SKM-1 treated with dmso at 0.1 percent for 144 hours (cell line): ENCODE results near the gene LGALS7B.
"Not testable (repeated sequence)": the region's sequence is repeated elsewhere in the genome, so short reads cannot be mapped to it uniquely, and the experiment has no call there.

Experiments
- DNase-seq: peaks from one replicate; lab custom pipeline; 2025; ENCODE audit not compliant: unreplicated experiment; lab: John Stamatoyannopoulos, UW

LGALS7B gene

DNA sequence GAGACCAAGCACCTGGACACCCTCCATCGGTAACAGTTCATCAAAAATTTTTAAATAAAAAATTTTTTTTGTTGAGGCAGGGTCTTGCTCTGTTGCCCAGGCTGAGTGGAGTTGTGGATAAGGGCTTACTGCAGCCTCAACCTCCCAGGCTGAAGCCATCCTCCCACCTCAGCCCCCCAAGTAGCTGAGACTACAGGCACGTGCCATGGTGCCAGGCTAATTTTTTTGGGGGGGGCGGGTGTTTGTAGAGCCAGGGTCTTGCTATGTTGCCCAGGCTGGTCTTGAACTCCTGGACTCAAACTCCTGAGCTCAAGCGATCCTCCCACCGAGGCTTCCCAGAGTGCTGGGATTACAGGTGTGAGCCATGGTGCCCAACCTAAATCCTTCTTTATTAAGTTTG, 4.7 kb downstream of the LGALS7B start:
- DNase-seq: no peak

DNA sequence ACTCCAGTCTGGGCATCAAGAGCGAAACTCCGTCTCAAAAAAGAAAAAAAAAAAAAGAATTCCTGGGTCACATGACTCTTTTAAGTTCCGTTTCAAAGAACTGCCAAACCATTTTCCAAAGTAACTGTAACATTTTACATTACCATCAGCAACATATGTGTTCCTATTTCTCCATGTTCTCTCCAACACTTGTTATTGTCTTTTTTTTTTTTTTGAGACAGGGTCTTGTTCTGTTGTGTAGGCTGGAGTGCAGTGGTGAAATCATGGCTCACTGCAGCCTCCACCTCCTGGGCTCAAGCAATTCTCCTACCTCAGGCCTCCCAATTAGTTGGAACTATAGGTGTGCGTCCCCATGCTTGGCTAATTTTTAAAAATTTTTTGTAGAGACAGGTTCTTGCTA, 6.5 kb downstream of the LGALS7B start:
- DNase-seq: no peak

DNA sequence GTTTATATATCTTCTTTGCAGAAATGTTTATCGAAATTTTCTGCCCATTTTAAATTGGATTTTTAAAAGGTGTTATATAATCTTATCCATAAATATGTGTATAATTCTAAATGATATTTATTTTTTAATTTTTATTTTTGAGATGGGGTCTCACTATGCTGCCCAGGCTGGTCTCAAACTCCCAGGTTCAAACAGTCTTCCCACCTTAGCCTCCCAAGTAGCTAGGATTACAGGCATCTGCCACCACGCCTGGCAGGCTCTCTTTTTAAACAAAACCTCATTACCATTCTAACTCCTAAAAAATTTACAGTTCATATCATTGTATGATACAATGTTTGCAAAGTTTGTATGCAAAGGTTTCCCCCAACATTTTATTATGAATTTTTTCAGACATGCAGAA, 7.2 kb downstream of the LGALS7B start:
- no peak for DNase-seq

DNA sequence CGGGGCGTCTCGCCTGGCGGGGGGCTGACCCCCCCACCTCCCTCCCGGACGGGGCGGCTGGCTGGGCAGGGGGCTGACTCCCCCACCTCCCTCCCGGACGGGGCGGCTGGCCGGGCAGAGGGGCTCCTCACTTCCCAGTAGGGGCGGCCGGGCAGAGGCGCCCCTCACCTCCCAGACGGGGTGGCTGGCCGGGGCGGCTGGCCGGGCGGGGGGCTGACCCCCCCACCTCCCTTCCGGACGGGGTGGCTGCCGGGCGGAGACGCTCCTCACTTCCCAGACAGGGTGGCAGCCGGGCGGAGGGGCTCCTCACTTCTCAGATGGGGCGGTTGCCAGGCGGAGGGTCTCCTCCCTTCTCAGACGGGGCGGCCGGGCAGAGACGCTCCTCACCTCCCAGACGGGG, 8.8 kb downstream of the LGALS7B start:
- DNase-seq: not testable (repeated sequence)

DNA sequence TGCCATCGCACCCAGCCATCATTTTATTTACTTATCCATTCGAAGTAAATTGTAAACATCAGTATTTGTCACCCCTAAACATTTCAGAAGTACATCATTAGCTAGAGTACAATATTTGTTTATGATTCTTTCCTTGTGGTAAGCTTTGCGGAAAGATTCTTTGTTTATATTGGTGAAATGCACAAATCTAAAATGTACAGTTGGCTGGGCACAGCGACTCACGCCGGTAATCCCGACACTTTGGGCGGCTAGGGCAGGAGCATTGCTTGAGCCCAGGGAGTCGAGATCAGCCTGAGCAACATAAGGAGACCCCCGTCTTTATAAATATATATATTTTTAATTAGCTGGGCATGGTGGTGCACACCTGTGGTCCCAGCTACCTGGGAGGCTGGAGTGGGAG, 10.1 kb downstream of the LGALS7B start:
- DNase-seq: no peak

DNA sequence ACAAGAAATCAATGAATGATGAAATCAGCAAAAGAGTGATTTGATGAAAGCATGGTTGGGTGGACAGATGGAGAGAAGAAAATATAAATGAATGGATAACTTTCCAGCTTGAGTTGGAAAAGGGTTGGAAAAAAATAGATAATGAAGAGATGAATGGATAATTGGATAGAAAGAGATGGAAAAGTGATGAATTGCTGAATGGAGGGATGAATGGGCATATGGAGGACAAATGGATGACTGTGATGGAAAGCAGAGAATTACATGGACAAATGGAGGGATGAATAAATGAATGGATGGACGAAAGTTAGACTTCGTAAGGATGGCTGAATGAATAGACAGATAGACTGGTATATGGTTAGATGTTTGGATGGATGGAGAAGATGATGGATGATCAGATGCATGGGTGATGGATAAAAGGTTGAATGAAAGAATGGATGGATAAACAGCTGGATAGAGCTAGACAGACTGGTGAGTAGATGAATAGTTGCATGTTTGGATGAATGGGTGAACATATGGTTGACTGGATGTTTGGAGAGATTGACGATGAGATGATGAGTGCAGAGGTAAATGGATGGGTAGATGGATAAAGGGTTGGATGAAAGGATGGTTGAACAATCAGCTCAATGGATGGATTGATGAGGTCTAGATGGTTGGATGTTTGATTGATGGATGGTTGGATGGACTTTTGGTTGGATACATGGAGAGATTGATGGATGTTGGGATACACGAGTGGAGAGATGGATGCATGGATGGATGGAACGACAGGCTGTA, 11.8 kb downstream of the LGALS7B start:
- no peak for DNase-seq

DNA sequence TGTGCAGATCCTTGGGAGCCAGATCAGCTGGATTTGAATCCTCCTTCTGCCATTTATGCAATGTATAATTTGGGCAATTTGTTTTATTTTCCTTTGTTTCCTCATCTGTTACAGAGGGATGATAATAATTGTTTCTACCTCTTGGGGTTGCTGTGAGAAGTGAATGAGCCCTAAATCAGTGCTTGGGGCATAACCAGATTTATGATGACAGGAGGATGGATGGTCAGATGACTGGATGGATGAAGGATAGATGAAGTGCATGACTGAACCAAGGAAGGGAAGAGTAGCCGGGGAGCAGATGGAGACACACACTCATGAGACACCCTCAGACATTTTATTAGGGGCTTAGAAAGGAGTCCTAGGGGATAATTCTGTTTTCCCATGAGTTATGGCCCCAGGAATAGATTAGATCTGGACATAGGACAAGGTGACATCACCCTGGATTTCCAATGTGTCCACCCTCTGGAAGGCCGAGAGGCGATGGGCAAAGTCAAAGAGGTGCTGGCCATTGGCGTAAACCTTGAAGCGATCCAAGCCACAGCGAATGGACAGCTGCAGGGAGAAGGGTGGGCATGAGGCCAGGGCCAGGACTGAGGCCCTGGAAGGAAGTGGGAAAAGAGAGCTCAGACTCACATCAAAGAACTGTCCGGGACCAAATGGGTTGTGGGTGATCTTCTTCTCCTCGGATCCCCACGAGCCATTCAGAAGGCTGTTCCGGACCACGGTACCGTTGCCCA, 12.5 kb downstream of the LGALS7B start:
- no peak for DNase-seq

DNA sequence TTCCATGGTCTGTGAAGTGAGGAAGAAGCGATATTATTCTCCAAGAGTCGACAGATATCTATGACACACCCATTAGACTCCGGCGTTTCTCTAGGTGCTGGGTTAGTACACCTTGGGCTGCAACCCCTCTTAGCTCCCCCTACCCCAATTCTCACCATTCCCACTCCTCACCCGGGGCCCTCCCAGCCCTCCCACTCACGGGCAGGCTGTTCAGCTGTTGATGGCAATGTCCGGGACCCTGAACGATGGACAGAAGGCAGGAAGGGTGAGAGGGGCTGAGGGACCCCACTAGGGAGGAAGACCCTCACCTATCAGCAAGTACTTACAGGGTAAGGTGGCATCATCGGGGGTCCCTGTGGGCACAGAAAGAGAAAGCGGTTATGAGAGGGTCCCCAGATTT, 14.5 kb downstream of the LGALS7B start:
- no peak for DNase-seq

DNA sequence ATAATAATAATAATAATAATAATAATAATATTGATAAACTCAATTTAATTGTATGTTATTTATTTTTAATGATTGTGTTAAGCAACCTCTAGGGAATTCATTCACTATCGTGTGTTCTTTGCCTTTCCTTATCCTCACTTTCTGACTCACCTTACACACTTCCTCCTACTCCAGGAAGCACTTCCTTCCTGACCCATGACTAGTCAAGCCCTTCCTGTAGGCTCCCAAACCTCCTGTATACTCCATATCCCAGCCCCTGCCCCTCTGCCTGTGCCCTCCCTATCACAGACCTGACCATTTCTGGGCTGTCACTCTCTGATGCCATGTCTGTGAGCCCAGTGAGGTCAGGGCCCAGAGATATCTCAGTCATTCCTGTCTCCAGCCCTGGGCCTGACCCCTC, 16.2 kb downstream of the LGALS7B start:
- DNase-seq: no peak

DNA sequence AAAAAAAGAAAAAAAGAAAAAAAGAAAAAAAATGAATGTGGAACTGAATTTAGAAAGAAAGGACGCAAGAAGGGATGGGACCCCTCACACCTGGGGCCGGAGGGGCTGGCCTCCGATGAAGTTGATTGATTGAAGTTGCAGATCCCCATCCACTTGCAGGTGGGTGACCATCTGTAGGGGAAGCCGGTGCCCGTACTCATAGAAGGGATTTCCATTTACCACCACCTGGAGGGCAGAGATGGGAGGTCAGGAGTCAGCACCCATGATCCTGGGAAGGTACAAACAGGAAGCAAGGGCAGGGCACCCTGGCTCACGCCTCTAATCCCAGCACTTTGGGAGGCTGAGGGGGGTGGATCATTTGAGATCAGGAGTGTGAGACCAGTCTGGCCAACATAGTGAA, 17.4 kb downstream of the LGALS7B start:
- no peak for DNase-seq

DNA sequence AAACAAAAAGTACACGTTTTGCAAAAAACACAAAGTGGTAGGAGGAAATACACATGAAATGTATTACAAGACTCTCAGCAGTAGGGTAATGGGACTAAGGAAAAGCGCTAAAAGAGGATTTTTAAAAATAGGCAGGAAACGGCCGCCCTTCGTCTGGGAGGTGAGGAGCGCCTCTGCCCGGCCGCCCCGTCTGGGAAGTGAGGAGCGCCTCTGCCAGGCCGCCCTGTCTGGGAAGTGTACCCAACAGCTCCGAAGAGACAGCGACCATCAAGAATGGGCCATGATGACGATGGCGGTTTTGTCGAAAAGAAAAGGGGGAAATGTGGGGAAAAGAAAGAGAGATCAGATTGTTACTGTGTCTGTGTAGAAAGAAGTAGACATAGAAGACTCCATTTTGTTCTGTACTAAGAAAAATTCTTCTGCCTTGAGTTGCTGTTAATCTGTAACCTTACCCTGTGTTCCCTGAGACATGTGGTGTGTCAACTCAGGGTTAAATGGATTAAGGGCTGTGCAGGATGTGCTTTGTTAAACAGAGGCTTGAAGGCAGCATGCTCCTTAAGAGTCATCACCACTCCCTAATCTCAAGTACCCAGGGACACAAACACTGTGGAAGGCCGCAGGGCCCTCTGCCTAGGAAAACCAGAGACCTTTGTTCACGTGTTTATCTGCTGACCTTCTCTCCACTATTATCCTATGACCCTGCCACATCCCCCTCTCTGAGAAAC, 18.5 kb downstream of the LGALS7B start:
- not testable (repeated sequence) for DNase-seq

DNA sequence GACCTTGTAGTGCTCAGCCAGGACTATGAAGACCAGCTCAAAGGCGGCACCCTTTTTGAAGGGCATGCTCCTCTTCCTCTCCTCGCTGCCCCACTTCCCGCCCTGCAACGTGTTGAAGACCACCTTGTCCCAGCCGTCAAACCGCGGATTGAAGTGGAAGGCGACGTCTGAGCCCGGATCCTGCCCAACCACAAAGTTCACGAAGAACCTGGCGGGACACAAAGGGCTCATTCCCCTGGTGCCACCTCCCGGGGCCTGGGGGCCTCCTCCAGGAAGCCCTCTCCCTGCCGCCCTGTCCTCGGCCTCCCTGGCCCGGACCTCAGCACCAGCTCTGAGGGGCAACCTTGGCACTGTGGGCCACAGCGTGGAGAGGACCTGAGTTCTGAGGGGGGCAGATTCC, 19.7 kb downstream of the LGALS7B start:
- no peak for DNase-seq

DNA sequence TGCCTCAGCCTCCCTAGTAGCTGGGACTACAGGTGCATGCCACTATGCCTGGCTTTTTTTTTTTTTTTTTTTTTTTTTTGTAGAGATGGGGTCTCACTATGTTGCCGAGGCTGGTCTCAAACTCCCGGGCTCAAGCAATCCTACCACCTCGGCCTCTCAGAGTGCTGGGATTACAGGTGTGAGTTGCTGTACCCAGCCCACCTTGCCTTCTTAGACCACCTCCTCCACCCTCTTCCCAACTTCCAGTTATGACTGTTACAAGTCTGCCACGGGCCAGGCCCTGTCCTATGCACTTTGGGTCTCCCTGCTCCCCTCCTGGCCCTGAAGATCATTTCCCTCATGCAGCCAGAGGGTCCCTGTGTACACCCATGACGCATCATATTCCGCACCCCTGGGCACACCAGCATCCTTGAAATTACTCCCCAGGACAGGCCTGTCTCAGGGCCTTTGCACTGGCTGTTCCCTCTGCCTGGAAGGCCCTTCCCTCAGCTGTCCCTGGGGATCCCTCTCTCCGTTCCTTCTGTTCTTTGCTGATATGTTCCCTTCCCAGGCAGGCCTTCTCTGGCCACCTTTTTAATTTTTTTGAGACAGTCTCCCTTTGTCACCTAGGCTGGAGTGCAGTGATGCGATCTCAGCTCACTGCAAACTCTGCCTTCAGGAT, 20.7 kb downstream of the LGALS7B start:
- no peak for DNase-seq

DNA sequence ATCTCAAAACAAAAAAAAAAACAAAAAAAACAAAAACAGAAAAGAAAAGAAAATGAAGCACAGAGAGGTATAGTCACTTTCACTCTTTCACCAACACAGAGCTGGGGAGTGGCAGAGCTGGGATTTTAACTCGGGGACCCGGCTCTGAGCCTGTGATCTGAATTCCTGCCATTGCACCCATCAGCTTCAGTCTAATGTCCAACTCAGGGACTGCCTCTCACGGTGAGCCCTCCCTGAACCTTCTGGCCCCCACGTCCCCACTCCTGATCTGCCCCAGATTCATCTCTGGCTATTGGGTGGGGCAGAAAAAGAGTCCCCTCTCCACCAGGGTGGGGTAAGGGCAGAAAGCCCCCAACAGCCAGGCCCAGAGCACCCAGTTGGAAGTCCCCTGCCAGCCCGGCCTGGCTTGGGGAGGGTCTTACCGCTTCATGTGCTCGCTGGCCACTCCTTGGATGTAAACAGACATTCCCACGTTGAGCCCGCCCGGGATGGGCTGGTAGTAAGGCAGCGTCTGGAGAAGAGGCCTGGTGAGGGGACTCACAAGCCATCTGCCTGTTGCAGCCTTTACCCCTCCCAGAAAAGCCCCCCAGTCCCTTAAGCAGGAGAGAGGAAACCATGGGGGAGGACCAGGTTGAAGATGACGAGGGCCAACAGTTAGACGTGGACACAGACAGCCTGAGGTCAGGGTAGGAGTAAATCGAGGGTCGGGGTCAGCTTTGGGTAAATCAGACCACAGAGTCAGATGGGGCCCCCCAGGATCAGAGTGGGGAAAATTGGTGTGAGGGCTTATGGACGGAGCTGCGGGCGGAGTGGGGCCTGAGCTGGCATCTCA, 23.2 kb downstream of the LGALS7B start:
- no peak for DNase-seq

DNA sequence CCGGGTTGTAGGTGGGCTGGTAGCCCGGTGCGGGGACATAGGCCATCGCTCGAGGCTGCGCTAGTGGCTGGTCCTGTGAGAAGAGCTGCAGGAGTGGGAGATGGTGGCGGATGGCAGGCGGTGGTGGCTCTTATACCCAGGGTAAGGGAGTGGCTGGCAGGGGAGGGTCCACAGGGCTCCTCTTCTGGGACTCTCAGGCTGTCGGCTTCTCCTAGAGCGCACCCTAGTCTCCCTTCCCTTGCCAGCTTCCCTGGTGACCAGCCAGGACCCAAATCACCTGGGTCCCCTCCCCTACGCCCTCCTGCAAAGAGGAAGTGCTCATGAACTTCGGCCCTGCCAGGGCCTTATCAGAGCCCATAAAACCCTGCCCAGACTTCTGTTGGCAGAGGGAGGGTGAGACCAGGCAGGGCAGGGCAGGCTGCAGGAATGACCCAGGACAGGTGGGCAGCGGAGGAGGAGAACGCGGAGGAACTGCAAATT, 23.9 kb downstream of the LGALS7B start, which contains the start of gene LGALS4:
Gene LGALS4, minus strand, starts transcription at position 105 of the 480 bp plus-strand sequence. Its CDS starts 59 bp downstream, at position 46.
- DNase-seq: no peak

DNA sequence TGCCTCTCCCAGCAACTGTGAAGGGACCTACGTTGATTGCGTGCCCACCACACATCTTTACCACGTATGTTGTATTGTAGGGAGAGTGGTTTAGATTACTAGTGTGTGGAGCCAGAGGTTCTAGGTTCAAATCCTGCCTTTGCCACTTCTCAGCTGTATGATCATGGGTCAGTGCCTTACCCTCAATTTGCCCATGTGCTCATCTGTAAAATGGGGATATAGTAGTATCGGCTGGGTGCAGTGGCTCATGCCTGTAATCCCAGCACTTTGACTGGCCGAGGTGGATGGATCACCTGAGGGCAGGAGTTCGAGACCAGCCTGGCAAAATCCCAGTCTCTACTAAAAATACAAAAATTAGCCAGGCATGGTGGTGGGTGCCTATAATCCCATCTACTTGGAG, 24.3 kb downstream of the LGALS7B start:
- no peak for DNase-seq

DNA sequence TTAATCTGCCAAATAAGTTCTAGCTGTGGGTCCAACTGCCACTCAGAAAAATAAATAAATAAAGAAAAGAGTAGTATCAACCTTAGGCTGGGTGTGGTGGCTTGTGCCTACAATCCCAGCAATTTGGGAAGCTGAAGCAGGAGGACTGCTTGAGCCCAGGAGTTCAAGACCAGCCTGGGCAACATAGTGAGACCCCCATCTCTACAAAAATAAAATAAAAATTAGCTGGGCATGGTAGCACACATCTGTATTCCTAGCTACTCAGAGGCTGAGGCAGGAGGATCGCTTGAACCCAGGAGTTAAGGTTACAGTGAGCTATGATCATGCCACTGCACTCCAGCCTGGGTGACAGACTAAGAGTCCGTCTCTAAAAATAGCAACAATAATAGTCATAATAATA, 24.9 kb downstream of the LGALS7B start:
- DNase-seq: not testable (repeated sequence)

DNA sequence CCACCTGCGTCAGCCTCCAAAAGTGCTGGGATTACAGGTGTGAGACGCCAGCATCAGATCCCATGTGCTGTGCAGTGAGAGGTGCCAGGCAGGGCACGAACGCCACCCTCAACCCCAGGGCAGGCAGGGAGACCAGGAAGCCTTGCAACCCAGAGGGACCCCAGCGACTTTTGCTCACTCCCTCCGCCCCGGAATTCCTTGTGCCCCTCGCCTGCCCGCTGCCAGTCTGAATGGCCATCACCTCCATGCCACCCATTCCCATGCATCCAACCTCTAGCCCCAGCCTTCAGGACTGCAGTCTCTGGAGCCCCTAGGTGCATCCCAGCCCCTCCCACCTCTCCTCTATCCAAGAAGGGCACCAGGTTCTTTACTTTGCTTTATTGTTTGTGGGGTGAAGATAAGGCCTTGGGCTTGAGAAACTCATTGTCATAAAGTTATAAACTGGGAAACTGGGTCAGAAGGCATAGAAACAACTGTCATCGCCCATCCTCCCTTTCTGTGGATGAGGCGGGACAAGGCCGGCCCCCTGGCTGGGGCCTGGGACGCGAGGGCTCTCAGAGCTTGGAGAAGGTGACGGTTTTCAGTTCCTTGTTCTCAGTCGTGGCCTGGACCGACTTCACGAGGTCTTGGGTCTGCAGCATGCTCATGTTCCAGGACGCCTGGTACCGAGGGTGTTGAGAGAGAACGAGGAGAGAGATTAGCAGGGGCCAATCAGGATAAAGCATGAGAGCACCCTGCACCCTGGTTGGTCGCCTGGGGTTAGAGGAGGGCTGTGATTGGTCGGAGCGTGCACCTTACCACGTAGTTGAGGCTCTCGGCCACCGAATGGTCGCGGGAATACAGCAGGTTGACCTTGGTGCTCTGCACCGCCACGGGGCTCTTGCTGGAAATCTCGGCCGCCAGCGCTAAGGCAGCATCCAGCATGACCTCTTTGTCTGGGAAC, 26.3 kb downstream of the LGALS7B start:
- DNase-seq: no peak

DNA sequence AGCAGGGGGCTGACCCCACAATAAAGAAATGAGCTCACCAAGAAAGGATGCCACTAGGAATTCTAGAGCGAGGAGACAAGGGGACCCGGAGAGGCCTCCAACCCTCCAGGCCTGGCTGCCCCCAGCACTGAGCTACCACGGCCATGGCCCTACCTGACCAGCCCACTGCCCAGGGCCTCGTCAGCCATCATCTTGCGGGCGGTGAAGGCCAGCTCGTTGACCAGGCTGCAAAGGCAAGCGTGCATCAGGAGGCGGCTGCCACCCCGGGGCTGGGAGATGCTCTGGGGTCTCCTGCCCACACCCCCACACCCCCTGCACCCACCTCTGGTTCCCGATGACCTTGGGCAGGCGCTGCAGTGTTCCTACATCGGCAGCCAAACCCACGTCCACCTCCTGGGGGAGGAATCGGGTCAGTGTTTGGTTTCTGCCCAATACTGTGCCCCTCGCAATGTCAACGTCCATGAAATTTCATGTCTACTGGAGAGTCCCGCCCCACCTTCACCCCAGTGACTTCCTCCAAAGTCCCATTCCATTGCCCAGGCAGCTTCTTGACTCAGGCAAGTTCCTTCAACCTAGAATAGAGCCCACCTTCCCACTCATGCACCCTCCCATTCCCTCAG, 27.2 kb downstream of the LGALS7B start:
- no peak for DNase-seq
